Smooth muscle cell (in vitro differentiated cells): ENCODE measurements around the gene SEC24D. TPM values are rescaled to one million over a fixed set of nuclear protein-coding genes. Genes with fewer than 3 reads are reported as not detected.

Experiments used
- DNase-seq: peaks from one replicate; lab custom pipeline; 2025; ENCODE audit not compliant: unreplicated experiment; lab: John Stamatoyannopoulos, UW
- H2AFZ ChIP-seq: fragments of 200-600 bp; sonication (generic); 2 replicates; pipeline ENCODE4 v1.6.0; 2016; ENCODE audit warnings: antibody characterized with exemption, low read depth, mild to moderate bottlenecking
- H3F3A ChIP-seq: fragments of 200-600 bp; sonication (generic); 2 replicates; pipeline ENCODE4 v1.6.0; 2017; ENCODE audit warnings: antibody characterized with exemption, low read depth
- H3K27ac ChIP-seq: fragments of 200-600 bp; sonication (generic); 2 replicates; pipeline ENCODE4 v1.5.1; 2016; ENCODE audit warnings: low read depth, mild to moderate bottlenecking
- H3K27me3 ChIP-seq: fragments of 200-600 bp; sonication (generic); 2 replicates; pipeline ENCODE4 v1.6.1; 2016; ENCODE audit warnings: low read depth, mild to moderate bottlenecking
- H3K36me3 ChIP-seq: fragments of 200-600 bp; sonication (generic); 2 replicates; pipeline ENCODE4 v1.5.1; 2016; ENCODE audit warnings: low read depth
- H3K4me1 ChIP-seq: fragments of 200-600 bp; sonication (generic); 2 replicates; pipeline ENCODE4 v1.5.1; 2016; ENCODE audit warnings: low read depth
- H3K4me2 ChIP-seq: fragments of 200-600 bp; sonication (generic); 2 replicates; pipeline ENCODE4 v1.6.0; 2016; ENCODE audit warnings: mild to moderate bottlenecking
- H3K4me3 ChIP-seq: fragments of 200-600 bp; sonication (generic); 2 replicates; pipeline ENCODE4 v1.5.1; 2016; ENCODE audit warnings: mild to moderate bottlenecking
- H3K79me2 ChIP-seq: fragments of 200-600 bp; sonication (generic); 2 replicates; pipeline ENCODE4 v1.6.0; 2016; ENCODE audit warnings: low read depth, mild to moderate bottlenecking
- H3K9ac ChIP-seq: fragments of 200-600 bp; sonication (generic); 2 replicates; pipeline ENCODE4 v1.6.0; 2016; ENCODE audit warnings: low read depth
- H3K9me3 ChIP-seq: fragments of 200-600 bp; sonication (generic); replicated peaks from 2 replicates; pipeline ENCODE4 v1.5.1; 2016; ENCODE audit warnings: low read depth
- H4K20me1 ChIP-seq: fragments of 200-600 bp; sonication (generic); 2 replicates; pipeline ENCODE4 v1.6.0; 2016; ENCODE audit warnings: low read depth
- CTCF ChIP-seq: fragments of 200-600 bp; sonication (generic); IDR thresholded peaks from 2 replicates; pipeline ENCODE4 v1.5.1; 2017; ENCODE audit warnings: borderline replicate concordance, mild to moderate bottlenecking, antibody characterized with exemption; ENCODE audit not compliant: insufficient read depth, poor library complexity, severe bottlenecking
- WGBS: methylation state at CpG from one replicate; pipeline ENCODE4 v1.1.7; 2016; ENCODE audit warnings: low lambda C conversion rate; 5-methylcytosine and 5-hydroxymethylcytosine counted together
- polyA plus RNA-seq: library from polyadenylated mRNA; unstranded; fragments of >200 nt; fragmentation: Nextera tagmentation; extraction: Ambion mirVana; gene quantifications from 2 replicates; pipeline ENCODE4 v1.2.1, GENCODE V29; 2016
- total RNA-seq: library from RNA; depleted of rRNA; stranded (reverse); fragments of >200 nt; gene quantifications from 2 replicates; pipeline ENCODE4 v1.2.3, GENCODE V29; 2014

Gene SEC24D
- total and polyA plus RNA-seq, 2 experiments from 2014 or later, result 163 to 237 TPM

- peaks cover 13% of the 10 kb centered on the region for H3F3A ChIP-seq
- H3K4me2 ChIP-seq, result no peak overlapping the region
- H2AFZ ChIP-seq, result no peak overlapping the region
- WGBS, result 90% methylated on average over 3 of the region's 3 CpGs
- H3K9me3 ChIP-seq, result no peaks in the 10 kb centered on the region
- no peaks in the 10 kb centered on the region for H3K27me3 ChIP-seq
- no peak overlapping the region for H3K9ac ChIP-seq
- peaks cover 82% of the 10 kb centered on the region for H4K20me1 ChIP-seq
- peaks cover 52% of the 10 kb centered on the region for H3K36me3 ChIP-seq
- DNase-seq, result no peak
- H3K4me3 ChIP-seq, result no peak overlapping the region
- H3K4me1 ChIP-seq, result no peaks in the 10 kb centered on the region
- H3K27ac ChIP-seq, result no peak overlapping the region
- no peak for TF ChIP-seq CTCF
- peaks cover 15% of the 10 kb centered on the region for H3K79me2 ChIP-seq
Observed at GRCh38 chr4:118738090-118738489, 97.8 kb downstream of the SEC24D start.

GRCh38 chr4:118736900-118737299 is 99.0 kb downstream of the SEC24D start:
- H3K79me2 ChIP-seq, result peaks cover 15% of the 10 kb centered on the region
- H3K9me3 ChIP-seq, result no peaks in the 10 kb centered on the region
- no peak overlapping the region for H3K4me2 ChIP-seq
- H3K27ac ChIP-seq, result no peak overlapping the region
- no peak overlapping the region for H2AFZ ChIP-seq
- peaks cover 83% of the 10 kb centered on the region for H4K20me1 ChIP-seq
- peaks cover 18% of the 10 kb centered on the region for H3F3A ChIP-seq
- no peaks in the 10 kb centered on the region for H3K27me3 ChIP-seq
- no peak for TF ChIP-seq CTCF
- no peak overlapping the region for H3K9ac ChIP-seq
- H3K4me3 ChIP-seq, result no peak overlapping the region
- DNase-seq, result no peak
- peaks cover 56% of the 10 kb centered on the region for H3K36me3 ChIP-seq
- no peaks in the 10 kb centered on the region for H3K4me1 ChIP-seq

- Histone ChIP-seq H3K4me3 (no peak overlapping the region), H2AFZ (no peak overlapping the region), H4K20me1 (peaks cover 81% of the 10 kb centered on the region), H3K9me3 (no peaks in the 10 kb centered on the region), H3K27me3 (no peaks in the 10 kb centered on the region), H3K36me3 (peaks cover 55% of the 10 kb centered on the region), H3K27ac (peak overlapping the region; percentile 16), H3K4me2 (no peak overlapping the region), H3K4me1 (no peaks in the 10 kb centered on the region), H3K79me2 (peaks cover 15% of the 10 kb centered on the region), H3K9ac (no peak overlapping the region), H3F3A (peaks cover 11% of the 10 kb centered on the region)
- DNase-seq, result no peak
- WGBS, result 87% methylated on average over 7 of the region's 7 CpGs
- no peak for TF ChIP-seq CTCF
Observed at GRCh38 chr4:118734491-118735205, 101.3 kb downstream of the SEC24D start.

- H4K20me1 ChIP-seq, result peaks cover 83% of the 10 kb centered on the region
- no peak overlapping the region for H3K4me2 ChIP-seq
- 73% methylated on average over 3 of the region's 3 CpGs for WGBS
Observed at GRCh38 chr4:118732591-118733330, 103.2 kb downstream of the SEC24D start.

More at GRCh38 chr4:118732591-118733330, 103.2 kb downstream of the SEC24D start:
- H2AFZ ChIP-seq, result no peak overlapping the region
- H3F3A ChIP-seq, result peaks cover 7% of the 10 kb centered on the region
- TF ChIP-seq CTCF, result no peak
- H3K27ac ChIP-seq, result peak overlapping the region; percentile 47
- H3K27me3 ChIP-seq, result no peaks in the 10 kb centered on the region
- no peaks in the 10 kb centered on the region for H3K4me1 ChIP-seq
- H3K4me3 ChIP-seq, result no peak overlapping the region
- H3K79me2 ChIP-seq, result peaks cover 15% of the 10 kb centered on the region
- H3K9me3 ChIP-seq, result no peaks in the 10 kb centered on the region
- peaks cover 54% of the 10 kb centered on the region for H3K36me3 ChIP-seq
- DNase-seq, result no peak
- no peak overlapping the region for H3K9ac ChIP-seq
